ENCODE results near the gene ZNF787. TPM values are rescaled to one million over a fixed set of nuclear protein-coding genes. Genes with fewer than 3 reads are reported as not detected.

Gene ZNF787
- total RNA-seq, 1 experiment from 2014 or later = 68.6 TPM

GRCh38 chr19:56123266-56123891 lies 2.3 kb upstream of the ZNF787 start:
- DNase-seq (ENCODE audit: unreplicated experiment) = no peak
- Mint-ChIP-seq H3K27me3 (ENCODE audit: insufficient read depth, unreplicated experiment) (no peaks in the 10 kb centered on the region), H3K4me3 (ENCODE audit: unreplicated experiment) (no peak overlapping the region), H3K4me1 (ENCODE audit: insufficient read depth, unreplicated experiment) (peaks cover 14% of the 10 kb centered on the region), H3K36me3 (ENCODE audit: insufficient read depth, unreplicated experiment) (peaks cover 16% of the 10 kb centered on the region), H3K27ac (ENCODE audit: low read depth, unreplicated experiment) (no peak overlapping the region), H3K9me3 (ENCODE audit: unreplicated experiment) (no peaks in the 10 kb centered on the region)
- ChIA-PET CTCF (interaction anchor here (0.6 to 1.2 kb wide), 5 partner anchors 9 to 191 kb away, joined by 3 read pairs; no protein-coding TSS in a partner anchor), POLR2A (interaction anchor here (1.3 to 4.0 kb wide), 3 partner anchors 14 to 32 kb away, joined by 3 to 17 read pairs (median 8); no protein-coding TSS in a partner anchor)
- intact Hi-C loops (cut with micrococcal nuclease) = no loop called here
- BruUV-seq (replicated peaks) = no TSS peak
- TF ChIP-seq, protein P1, sequence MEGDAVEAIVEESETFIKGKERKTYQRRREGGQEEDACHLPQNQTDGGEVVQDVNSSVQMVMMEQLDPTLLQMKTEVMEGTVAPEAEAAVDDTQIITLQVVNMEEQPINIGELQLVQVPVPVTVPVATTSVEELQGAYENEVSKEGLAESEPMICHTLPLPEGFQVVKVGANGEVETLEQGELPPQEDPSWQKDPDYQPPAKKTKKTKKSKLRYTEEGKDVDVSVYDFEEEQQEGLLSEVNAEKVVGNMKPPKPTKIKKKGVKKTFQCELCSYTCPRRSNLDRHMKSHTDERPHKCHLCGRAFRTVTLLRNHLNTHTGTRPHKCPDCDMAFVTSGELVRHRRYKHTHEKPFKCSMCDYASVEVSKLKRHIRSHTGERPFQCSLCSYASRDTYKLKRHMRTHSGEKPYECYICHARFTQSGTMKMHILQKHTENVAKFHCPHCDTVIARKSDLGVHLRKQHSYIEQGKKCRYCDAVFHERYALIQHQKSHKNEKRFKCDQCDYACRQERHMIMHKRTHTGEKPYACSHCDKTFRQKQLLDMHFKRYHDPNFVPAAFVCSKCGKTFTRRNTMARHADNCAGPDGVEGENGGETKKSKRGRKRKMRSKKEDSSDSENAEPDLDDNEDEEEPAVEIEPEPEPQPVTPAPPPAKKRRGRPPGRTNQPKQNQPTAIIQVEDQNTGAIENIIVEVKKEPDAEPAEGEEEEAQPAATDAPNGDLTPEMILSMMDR (IDR thresholded peaks at IDR 0.05; ENCODE audit: unreplicated experiment) = no peak

DNA sequence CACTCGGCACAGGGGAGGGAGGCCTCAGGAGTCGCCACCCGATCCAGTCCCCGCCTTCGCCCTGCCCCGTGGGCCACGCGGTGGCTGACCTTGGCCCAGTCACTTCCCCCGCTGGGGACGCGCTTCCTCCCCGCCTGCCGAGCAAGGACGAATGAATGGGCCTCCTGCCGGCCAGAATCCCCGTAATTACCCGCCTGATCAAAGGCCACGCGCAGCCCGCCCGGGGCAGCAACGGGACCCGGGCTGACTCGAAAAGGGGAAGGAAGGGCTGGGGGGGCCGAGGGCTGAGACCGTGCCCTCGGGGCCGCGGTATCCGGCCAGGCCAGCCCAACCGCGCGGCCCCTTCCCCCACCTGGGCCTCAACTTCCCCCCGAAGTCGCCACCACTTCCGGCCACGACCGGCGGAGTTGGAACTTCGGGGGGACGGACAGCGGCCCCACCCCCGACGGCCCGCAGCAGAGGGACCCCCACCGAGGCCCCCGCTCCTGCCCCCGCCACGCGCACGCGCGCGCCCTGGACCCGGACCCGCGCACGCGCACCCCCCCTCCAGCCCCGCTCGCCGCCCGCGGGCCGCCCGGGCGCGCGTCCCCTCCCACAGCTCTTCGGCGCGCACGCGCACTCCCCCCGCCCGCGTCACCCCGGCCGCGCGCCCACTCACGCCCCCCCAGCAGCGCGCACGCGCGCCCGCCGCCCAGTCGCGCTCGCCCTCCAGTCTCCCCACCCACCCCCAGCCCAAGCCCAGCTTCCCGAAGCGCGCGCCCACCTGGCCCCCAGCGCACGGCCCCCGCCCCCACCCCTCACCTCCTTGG lies 520 bp downstream of the ZNF787 start:
- peaks cover 21% of the 10 kb centered on the region for H3K4me1 Mint-ChIP-seq (ENCODE audit: insufficient read depth, unreplicated experiment)
- peaks cover 16% of the 10 kb centered on the region for H3K36me3 Mint-ChIP-seq (ENCODE audit: insufficient read depth, unreplicated experiment)
- TF ChIP-seq, protein P1 (IDR thresholded peaks at IDR 0.05; ENCODE audit: unreplicated experiment) = no peak
- CTCF ChIA-PET = interaction anchor here (0.6 to 0.7 kb wide), 2 partner anchors 41 to 189 kb away, joined by 3 to 4 read pairs; no protein-coding TSS in a partner anchor
- peak overlapping the region; percentile 83 for H3K4me3 Mint-ChIP-seq (ENCODE audit: unreplicated experiment)
- no peaks in the 10 kb centered on the region for H3K9me3 Mint-ChIP-seq (ENCODE audit: unreplicated experiment)
- intact Hi-C loops (cut with micrococcal nuclease) = loop anchor here (1.0 to 2.0 kb wide), 2 partner anchors 20 to 30 kb away; no protein-coding TSS in a partner anchor
- H3K27me3 Mint-ChIP-seq (ENCODE audit: insufficient read depth, unreplicated experiment) = no peaks in the 10 kb centered on the region
- DNase-seq (ENCODE audit: unreplicated experiment) = peak; percentile 74
- BruUV-seq (replicated peaks) = no TSS peak
- peak overlapping the region; percentile 94 for H3K27ac Mint-ChIP-seq (ENCODE audit: low read depth, unreplicated experiment)
- POLR2A ChIA-PET = interaction anchor here (0.7 to 4.0 kb wide), 7 partner anchors 15 to 521 kb away, joined by 3 to 17 read pairs (median 4); partner anchors contain the start of genes FIZ1, ZNF444 and ZNF524

DNA sequence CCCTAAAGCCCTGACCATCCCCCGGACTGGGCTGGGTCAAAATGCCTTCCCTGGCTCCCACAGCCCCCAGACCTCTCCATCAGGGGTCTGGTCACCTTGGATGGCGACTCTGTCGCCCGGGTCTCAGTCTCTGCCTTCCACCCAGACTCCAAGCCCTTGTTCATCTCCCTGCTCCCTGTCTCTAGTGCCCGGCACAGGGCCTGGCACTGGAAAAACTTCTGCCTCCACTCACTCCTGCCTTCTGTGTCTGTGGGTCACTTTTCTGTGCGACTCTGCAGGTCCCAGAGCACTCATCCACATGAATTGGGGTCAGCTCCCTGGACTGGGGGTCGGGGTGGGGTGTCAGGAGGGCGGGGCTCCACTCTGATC lies 1.1 kb downstream of the ZNF787 start:
- POLR2A ChIA-PET = interaction anchor here (1.1 to 4.0 kb wide), 3 partner anchors 15 to 194 kb away, joined by 3 to 17 read pairs (median 4); no protein-coding TSS in a partner anchor

More for the DNA sequence above, 1.1 kb downstream of the ZNF787 start:
- H3K4me1 Mint-ChIP-seq (ENCODE audit: insufficient read depth, unreplicated experiment) = peaks cover 21% of the 10 kb centered on the region
- no TSS peak for BruUV-seq (replicated peaks)
- H3K36me3 Mint-ChIP-seq (ENCODE audit: insufficient read depth, unreplicated experiment) = peaks cover 20% of the 10 kb centered on the region
- DNase-seq (ENCODE audit: unreplicated experiment) = no peak
- CTCF ChIA-PET = interaction anchor here (0.6 kb wide), 1 partner anchor 190 kb away, joined by 3 read pairs; no protein-coding TSS in a partner anchor
- TF ChIP-seq, protein P1 (IDR thresholded peaks at IDR 0.05; ENCODE audit: unreplicated experiment) = no peak
- H3K9me3 Mint-ChIP-seq (ENCODE audit: unreplicated experiment) = no peaks in the 10 kb centered on the region
- peak overlapping the region; percentile 94 for H3K27ac Mint-ChIP-seq (ENCODE audit: low read depth, unreplicated experiment)
- H3K27me3 Mint-ChIP-seq (ENCODE audit: insufficient read depth, unreplicated experiment) = no peaks in the 10 kb centered on the region
- intact Hi-C loops (cut with micrococcal nuclease) = loop anchor here (2.0 kb wide), 1 partner anchor 29 kb away; no protein-coding TSS in a partner anchor
- H3K4me3 Mint-ChIP-seq (ENCODE audit: unreplicated experiment) = peak overlapping the region; percentile 83

Measured in MCF 10A (cell line).